Psoas muscle (tissue), 8 donors: ENCODE data around the gene CEP126. TPM values are rescaled to one million over a fixed set of nuclear protein-coding genes. Genes with fewer than 3 reads are reported as not detected.
"Not testable (repeated sequence)": the region's sequence is repeated elsewhere in the genome, so short reads cannot be mapped to it uniquely, and the experiment has no call there.

Source experiments
- ATAC-seq, 4 donors: fragments of 200-7000 bp; cut with Tn5 transposase; one replicate each; pipeline ENCODE4 v1.9.1; 2020; ENCODE audit warnings: moderate library complexity in 3 of 4, mild to moderate bottlenecking in 2 of 4
- DNase-seq, 2 donors: peaks; one replicate each; pipeline ENCODE4 v3.0.0-alpha.2; 2020
- H3K27ac ChIP-seq: fragments of 200-600 bp; one replicate; pipeline ENCODE4 v1.8.0; 2022
- H3K27me3 ChIP-seq, 3 donors: fragments of 200-600 bp in 1 of 3; one replicate each; pipeline versions ENCODE4 v1.6.1 to v1.8.0; 2013 to 2022; ENCODE audit warnings: low read length in 2 of 3, mild to moderate bottlenecking in 2 of 3, moderate library complexity in 1 of 3; ENCODE audit not compliant: insufficient read depth in 3 of 3
- H3K36me3 ChIP-seq, 2 donors: fragments of 200-600 bp in 1 of 2; one replicate each; pipeline versions ENCODE4 v1.6.1 to v1.8.0; 2013 to 2022; ENCODE audit warnings: low read depth in 1 of 2, mild to moderate bottlenecking in 1 of 2, moderate library complexity in 1 of 2; ENCODE audit not compliant: insufficient read depth in 1 of 2
- H3K4me1 ChIP-seq: fragments of 200-600 bp; one replicate; pipeline ENCODE4 v1.8.0; 2022
- H3K4me3 ChIP-seq: fragments of 200-600 bp; one replicate; pipeline ENCODE4 v1.8.0; 2022; ENCODE audit warnings: mild to moderate bottlenecking
- H3K9me3 ChIP-seq: fragments of 200-600 bp; one replicate; pipeline ENCODE4 v1.8.0; 2022
- WGBS, 3 donors: extraction: QIAGEN DNeasy Blood & Tissue Kit; methylation state at CpG; one replicate each; pipeline versions ENCODE4 v1.1.6 to v1.1.7; 2013; 5-methylcytosine and 5-hydroxymethylcytosine counted together
- intact Hi-C, 2 donors: fragments of 100-400 bp; cut with DNase I; formaldehyde crosslinking; loops; one replicate each; pipeline versions ENCODE4 v1.11.0 to v1.14.2; 2022
- polyA plus RNA-seq, 3 donors: library from polyadenylated mRNA; stranded (reverse); fragments of 200-250 nt; gene quantifications; one replicate each; pipeline ENCODE4 v1.2.3, GENCODE V29; 2013
- total RNA-seq, 4 donors: library from RNA; stranded (reverse); fragmentation: NEBNext Ultra II Directional in 2 of 4; extraction: Animal tissue kit (Norgen Biotek cat#: 25700) in 2 of 4; gene quantifications; one replicate each; pipeline versions ENCODE4 v1.2.1 to v1.2.4, GENCODE V29; 2021 to 2023
- TF ChIP-seq, protein P1 (sequence below): fragments of 200-600 bp; IDR thresholded peaks from one replicate; pipeline ENCODE4 v1.8.0; 2022; ENCODE audit warnings: antibody characterized with exemption
- donor health status: healthy with polysubstance abuse.
- donor health status: DM: no; HTN: no; CAD: no; lungs with moderate emphysema.
- donor health status: Bipolar disorder and iron deficiency.
- donor health status: healthy.
- donor health status: DM: yes; HTN: yes; CAD: no.
- donor health status: DM: no; HTN: no; CAD: no.
- donor health status: DM: no; HTN: no; CAD: no.
- donor health status: DM: yes; HTN: yes; CAD: no.

The CEP126 gene
- total and polyA plus RNA-seq, 7 donors, result 0.12 to 1.2 (median 0.46) TPM

DNA sequence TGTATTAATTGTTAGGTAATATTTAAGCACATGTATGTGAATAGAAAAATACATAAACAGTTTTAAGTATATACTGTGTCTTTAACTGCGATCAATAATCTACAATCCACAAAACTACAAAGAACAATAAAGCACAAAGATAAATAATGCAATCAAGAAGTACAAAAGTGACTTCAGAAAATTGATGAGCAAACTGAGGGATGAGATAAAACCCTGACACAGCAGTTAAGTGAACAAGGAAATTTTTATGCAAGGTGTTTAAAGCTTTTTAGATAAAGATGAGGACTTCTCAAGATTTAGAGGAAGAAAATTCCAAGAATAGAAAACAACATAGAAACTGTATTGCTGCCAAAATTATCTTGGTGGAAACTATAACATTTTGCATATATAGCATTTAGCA lies 60.0 kb downstream of the CEP126 start:
- intact Hi-C loops, result no loop called here
- Histone ChIP-seq H3K27me3 (no peaks in the 10 kb centered on the region), H3K9me3 (no peaks in the 10 kb centered on the region), H3K4me1 (no peaks in the 10 kb centered on the region), H3K27ac (no peak overlapping the region), H3K4me3 (no peak overlapping the region), H3K36me3 (no peaks in the 10 kb centered on the region)
- DNase-seq (no peak), ATAC-seq (no peak)
- 89 to 95% (median 93%) methylated on average over 1 of the region's 1 CpG for WGBS, 3 donors
- TF ChIP-seq, protein P1, sequence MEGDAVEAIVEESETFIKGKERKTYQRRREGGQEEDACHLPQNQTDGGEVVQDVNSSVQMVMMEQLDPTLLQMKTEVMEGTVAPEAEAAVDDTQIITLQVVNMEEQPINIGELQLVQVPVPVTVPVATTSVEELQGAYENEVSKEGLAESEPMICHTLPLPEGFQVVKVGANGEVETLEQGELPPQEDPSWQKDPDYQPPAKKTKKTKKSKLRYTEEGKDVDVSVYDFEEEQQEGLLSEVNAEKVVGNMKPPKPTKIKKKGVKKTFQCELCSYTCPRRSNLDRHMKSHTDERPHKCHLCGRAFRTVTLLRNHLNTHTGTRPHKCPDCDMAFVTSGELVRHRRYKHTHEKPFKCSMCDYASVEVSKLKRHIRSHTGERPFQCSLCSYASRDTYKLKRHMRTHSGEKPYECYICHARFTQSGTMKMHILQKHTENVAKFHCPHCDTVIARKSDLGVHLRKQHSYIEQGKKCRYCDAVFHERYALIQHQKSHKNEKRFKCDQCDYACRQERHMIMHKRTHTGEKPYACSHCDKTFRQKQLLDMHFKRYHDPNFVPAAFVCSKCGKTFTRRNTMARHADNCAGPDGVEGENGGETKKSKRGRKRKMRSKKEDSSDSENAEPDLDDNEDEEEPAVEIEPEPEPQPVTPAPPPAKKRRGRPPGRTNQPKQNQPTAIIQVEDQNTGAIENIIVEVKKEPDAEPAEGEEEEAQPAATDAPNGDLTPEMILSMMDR, result no peak

DNA sequence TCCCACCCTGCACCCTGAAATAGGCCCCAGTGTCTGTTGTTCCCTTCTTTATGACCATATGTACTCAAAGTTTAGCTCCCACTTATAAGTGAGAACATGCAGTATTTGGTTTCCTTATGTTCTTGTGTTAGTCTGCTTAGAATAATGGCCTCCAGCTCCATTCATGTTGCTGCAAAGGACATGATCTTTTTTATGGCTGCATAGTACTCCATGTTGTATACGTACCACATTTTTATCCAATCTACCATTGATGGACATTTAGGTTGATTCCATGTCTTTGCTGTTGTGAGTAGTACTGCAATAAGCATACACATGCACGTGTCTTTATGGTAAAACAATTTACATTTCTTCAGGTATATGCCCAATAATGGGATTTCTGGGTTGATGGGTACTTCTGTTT lies 60.9 kb downstream of the CEP126 start:
- intact Hi-C loops, result no loop called here

DNA sequence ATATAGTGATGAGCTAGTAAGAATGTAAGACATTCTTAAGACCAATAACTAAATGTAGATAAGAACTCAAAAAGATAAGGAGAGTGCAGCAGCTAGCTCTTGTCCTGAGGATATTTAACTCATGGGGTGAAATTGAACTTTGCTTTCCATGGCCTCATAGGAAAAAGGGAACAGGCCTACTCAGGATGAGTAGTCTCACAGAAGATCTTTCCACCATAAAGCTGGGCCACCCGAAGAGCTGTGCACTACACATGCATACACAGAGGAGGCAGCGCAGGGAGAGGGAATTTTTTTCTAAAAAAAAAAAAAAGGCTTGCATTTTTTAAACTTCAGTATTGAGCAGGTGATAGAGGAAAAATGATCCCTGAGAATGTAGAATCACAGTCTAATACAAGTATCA lies 72.6 kb downstream of the CEP126 start:
- 88 to 91% (median 89%) methylated on average over 2 of the region's 2 CpGs for WGBS, 3 donors

More for the DNA sequence above, 60.9 kb downstream of the CEP126 start:
- no peaks in the 10 kb centered on the region for H3K9me3 ChIP-seq
- H3K27me3 ChIP-seq, result no peaks in the 10 kb centered on the region
- H3K4me3 ChIP-seq, result no peak overlapping the region
- DNase-seq (no peak), ATAC-seq (no peak)
- H3K27ac ChIP-seq, result no peak overlapping the region
- WGBS, 3 donors, result 84 to 91% (median 86%) methylated on average over 2 of the region's 2 CpGs
- TF ChIP-seq, protein P1, result no peak
- no peaks in the 10 kb centered on the region for H3K4me1 ChIP-seq
- H3K36me3 ChIP-seq, result no peaks in the 10 kb centered on the region

DNA sequence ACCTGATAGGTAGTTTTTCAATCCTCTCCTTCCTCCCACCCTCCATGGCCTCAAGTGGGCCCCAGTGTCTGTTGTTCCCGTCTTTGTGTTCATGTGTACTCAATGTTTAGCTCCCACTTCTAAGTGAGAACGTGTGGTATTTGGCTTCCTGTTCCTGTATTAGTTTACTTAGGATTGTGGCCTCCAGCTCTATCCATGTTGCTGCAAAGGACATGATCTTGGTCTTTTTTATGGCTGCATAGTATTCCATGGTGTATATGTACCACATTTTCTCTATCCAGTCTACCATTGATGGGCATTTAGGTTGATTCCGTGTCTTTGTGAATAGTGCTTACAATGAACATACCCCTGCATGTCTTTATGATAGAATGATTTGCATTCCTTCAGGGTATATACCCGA lies 78.4 kb downstream of the CEP126 start:
- no peak for DNase-seq
- Histone ChIP-seq H3K27me3 (no peaks in the 10 kb centered on the region), H3K27ac (no peak overlapping the region), H3K9me3 (no peaks in the 10 kb centered on the region), H3K4me1 (no peaks in the 10 kb centered on the region), H3K36me3 (no peaks in the 10 kb centered on the region), H3K4me3 (no peak overlapping the region)
- TF ChIP-seq, protein P1, result no peak
- 83 to 89% (median 83%) methylated on average over 4 of the region's 4 CpGs for WGBS, 3 donors
- ATAC-seq, result no peak
- intact Hi-C loops, result no loop called here

More for the DNA sequence above, 72.6 kb downstream of the CEP126 start:
- Histone ChIP-seq H3K9me3 (no peaks in the 10 kb centered on the region), H3K4me1 (no peaks in the 10 kb centered on the region), H3K36me3 (no peaks in the 10 kb centered on the region), H3K27me3 (no peaks in the 10 kb centered on the region), H3K4me3 (no peak overlapping the region), H3K27ac (no peak overlapping the region)
- intact Hi-C loops, result no loop called here
- TF ChIP-seq, protein P1, result no peak
- DNase-seq (no peak), ATAC-seq (no peak)

DNA sequence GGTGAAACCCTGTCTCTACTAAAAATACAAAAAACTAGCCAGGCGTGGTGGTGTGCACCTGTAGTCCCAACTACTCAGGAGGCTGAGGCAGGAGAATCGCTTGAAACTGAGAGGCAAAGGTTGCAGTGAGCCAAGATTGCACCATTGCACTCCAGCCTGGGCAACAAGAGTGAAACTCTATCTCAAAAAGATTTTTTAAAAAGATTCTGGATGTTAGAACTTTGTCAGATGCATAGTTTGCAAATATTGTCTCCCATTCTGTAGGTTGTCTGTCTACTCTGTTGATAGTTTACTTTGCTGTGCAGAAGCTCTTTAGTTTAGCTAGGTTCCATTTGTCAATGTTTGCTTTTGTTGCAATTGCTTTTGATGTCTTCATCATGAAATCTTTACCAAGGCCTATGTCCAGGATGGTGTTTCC lies 79.3 kb downstream of the CEP126 start:
- H3K36me3 ChIP-seq, ATAC-seq, H3K9me3 ChIP-seq, H3K4me3 ChIP-seq, H3K4me1 ChIP-seq, H3K27ac ChIP-seq, intact Hi-C loops, H3K27me3 ChIP-seq, DNase-seq: not testable (repeated sequence)
- 93 to 98% (median 93%) methylated on average over 2 of the region's 2 CpGs for WGBS, 3 donors
